Right lobe of liver (tissue), 4 donors: ENCODE measurements around the gene INHBC.

Experiments
- POLR2A ChIP-seq: fragments of 450-650 bp; IDR thresholded peaks from one replicate; pipeline ENCODE4 v1.6.1; 2017; ENCODE audit warnings: antibody characterized with exemption, mild to moderate bottlenecking
- TF ChIP-seq, protein P1 (sequence below), 4 donors: fragments of 200-600 bp in 3 of 4; fragments of 450-650 bp in 1 of 4; IDR thresholded peaks; one replicate each; pipeline versions ENCODE4 v1.5.1 to v1.8.0; 2016 to 2022; ENCODE audit warnings: antibody characterized with exemption in 4 of 4, mild to moderate bottlenecking in 2 of 4
- donor health status: DM: no; HTN: no; CAD: no.
- donor health status: DM: no; HTN: no; CAD: no.
- donor health status: DM: no; HTN: yes; CAD: no.

DNA sequence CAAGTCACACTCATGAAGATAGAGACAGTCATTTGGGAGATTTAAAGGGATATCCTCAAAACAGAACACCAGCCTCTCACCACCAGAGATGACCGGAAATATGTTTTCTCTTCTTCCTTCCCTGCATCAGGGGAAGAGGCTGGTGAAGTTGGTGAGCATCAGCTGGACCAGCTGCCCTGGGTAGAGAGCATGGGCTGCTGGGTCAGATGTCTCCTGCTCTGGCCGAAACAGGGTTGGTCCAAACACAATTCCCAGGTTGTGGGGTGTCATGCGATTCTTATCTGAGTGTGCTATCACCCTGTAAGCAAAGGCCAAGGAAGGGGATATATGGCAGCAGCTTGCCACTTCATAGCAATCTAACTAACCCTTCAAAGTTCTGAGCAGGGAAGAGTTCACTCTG is 37.8 kb downstream of the INHBC start:
- TF ChIP-seq, protein P1, sequence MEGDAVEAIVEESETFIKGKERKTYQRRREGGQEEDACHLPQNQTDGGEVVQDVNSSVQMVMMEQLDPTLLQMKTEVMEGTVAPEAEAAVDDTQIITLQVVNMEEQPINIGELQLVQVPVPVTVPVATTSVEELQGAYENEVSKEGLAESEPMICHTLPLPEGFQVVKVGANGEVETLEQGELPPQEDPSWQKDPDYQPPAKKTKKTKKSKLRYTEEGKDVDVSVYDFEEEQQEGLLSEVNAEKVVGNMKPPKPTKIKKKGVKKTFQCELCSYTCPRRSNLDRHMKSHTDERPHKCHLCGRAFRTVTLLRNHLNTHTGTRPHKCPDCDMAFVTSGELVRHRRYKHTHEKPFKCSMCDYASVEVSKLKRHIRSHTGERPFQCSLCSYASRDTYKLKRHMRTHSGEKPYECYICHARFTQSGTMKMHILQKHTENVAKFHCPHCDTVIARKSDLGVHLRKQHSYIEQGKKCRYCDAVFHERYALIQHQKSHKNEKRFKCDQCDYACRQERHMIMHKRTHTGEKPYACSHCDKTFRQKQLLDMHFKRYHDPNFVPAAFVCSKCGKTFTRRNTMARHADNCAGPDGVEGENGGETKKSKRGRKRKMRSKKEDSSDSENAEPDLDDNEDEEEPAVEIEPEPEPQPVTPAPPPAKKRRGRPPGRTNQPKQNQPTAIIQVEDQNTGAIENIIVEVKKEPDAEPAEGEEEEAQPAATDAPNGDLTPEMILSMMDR (IDR thresholded peaks at IDR 0.05), result no peak
- TF ChIP-seq POLR2A, result no peak
